Caco-2 (cell line): ENCODE measurements around the gene NCOR2. TPM values are rescaled to one million over a fixed set of nuclear protein-coding genes. Genes with fewer than 3 reads are reported as not detected.

Experiments
- BruUV-seq: library from RNA; stranded (reverse); fragments of 400-500 nt; replicated peaks from 2 replicates; lab custom pipeline; 2021; lab: Mats Ljungman, UMichigan
- CTCF ChIA-PET: fragments of 300-600 bp; sonication (Branson Sonifier 250); formaldehyde crosslinking; loops from one replicate; lab custom pipeline; 2022; ENCODE audit warnings: antibody characterized with exemption; lab: Charles Lee
- POLR2A ChIA-PET: fragments of 300-600 bp; sonication (Branson Sonifier 250); formaldehyde crosslinking; loops from one replicate; lab custom pipeline; 2022; ENCODE audit warnings: antibody characterized with exemption; lab: Charles Lee
- DNase-seq, 2 experiments: peaks; one replicate each; pipeline versions ENCODE4 v3.0.0 to v3.0.0-alpha.2; 2020 to 2022
- H3K27me3 ChIP-seq: replicated peaks from 2 replicates; pipeline ENCODE4 v1.6.0; 2011; ENCODE audit warnings: low read length; ENCODE audit not compliant: control insufficient read depth, insufficient read depth
- H3K36me3 ChIP-seq: 2 replicates; pipeline ENCODE4 v1.5.1; 2011; ENCODE audit warnings: low read length; ENCODE audit not compliant: control insufficient read depth, insufficient read depth
- H3K4me1 ChIP-seq: fragments of 250-450 bp; sonication (Bioruptor Pico); 2 replicates; pipeline ENCODE4 v1.5.1; 2020; ENCODE audit warnings: mild to moderate bottlenecking
- H3K4me3 ChIP-seq: 2 replicates; pipeline ENCODE4 v1.5.1; 2011; ENCODE audit warnings: low read depth, mild to moderate bottlenecking, control low read depth, low read length
- H3K9me3 ChIP-seq: fragments of 250-450 bp; sonication (Bioruptor Pico); 2 replicates; pipeline ENCODE4 v1.5.1; 2020; ENCODE audit warnings: mild to moderate bottlenecking, moderate library complexity
- H3K27ac Mint-ChIP-seq: one replicate; pipeline ENCODE4 v1.8.0; 2022; ENCODE audit warnings: mixed read lengths; ENCODE audit not compliant: unreplicated experiment
- H3K27me3 Mint-ChIP-seq: one replicate; pipeline ENCODE4 v1.8.0; 2022; ENCODE audit warnings: mixed read lengths; ENCODE audit not compliant: insufficient read depth, unreplicated experiment
- H3K36me3 Mint-ChIP-seq: one replicate; pipeline ENCODE4 v1.8.0; 2022; ENCODE audit warnings: mild to moderate bottlenecking, mixed read lengths; ENCODE audit not compliant: insufficient read depth, unreplicated experiment
- H3K4me1 Mint-ChIP-seq: one replicate; pipeline ENCODE4 v1.8.0; 2022; ENCODE audit warnings: low read depth, mixed read lengths; ENCODE audit not compliant: unreplicated experiment
- H3K4me3 Mint-ChIP-seq: one replicate; pipeline ENCODE4 v1.8.0; 2022; ENCODE audit warnings: mild to moderate bottlenecking, moderate library complexity, mixed read lengths; ENCODE audit not compliant: unreplicated experiment
- H3K9me3 Mint-ChIP-seq: one replicate; pipeline ENCODE4 v1.8.0; 2022; ENCODE audit warnings: mixed read lengths; ENCODE audit not compliant: unreplicated experiment
- CTCF ChIP-seq, 2 experiments: fragments of 200-600 bp in 1 of 2; IDR thresholded peaks; 1 replicate in 1 of 2; 2 replicates in 1 of 2; pipeline versions ENCODE4 v1.5.1 to v1.8.0; 2011 to 2022; ENCODE audit warnings: antibody characterized with exemption in 1 of 2, control low read depth in 1 of 2, inconsistent platforms in 1 of 2, low read depth in 1 of 2, low read length in 1 of 2, mild to moderate bottlenecking in 1 of 2, moderate library complexity in 1 of 2; ENCODE audit not compliant: insufficient read depth in 1 of 2, severe bottlenecking in 1 of 2, unreplicated experiment in 1 of 2
- intact Hi-C: fragments of 100-400 bp; cut with micrococcal nuclease; formaldehyde crosslinking; loops from one replicate; pipeline ENCODE4 v1.10.0; 2022; ENCODE audit not compliant: unreplicated experiment
- total RNA-seq: library from RNA; stranded (reverse); gene quantifications from 2 replicates; pipeline ENCODE4 v1.2.3, GENCODE V29; 2022

Gene NCOR2
- total RNA-seq, 1 experiment from 2014 or later, result 250 TPM

GRCh38 chr12:124563401-124563800, 4.0 kb downstream of the NCOR2 start:
- intact Hi-C loops, result no loop called here
- Histone ChIP-seq H3K4me1 (peaks cover 11% of the 10 kb centered on the region), H3K9me3 (no peaks in the 10 kb centered on the region), H3K36me3 (peaks cover 1% of the 10 kb centered on the region; the same call in 1 of the 2 replicates), H3K27me3 (no peaks in the 10 kb centered on the region), H3K4me3 (no peak overlapping the region)
- peaks cover 7% of the 10 kb centered on the region for H3K36me3 Mint-ChIP-seq
- no peak overlapping the region for H3K27ac Mint-ChIP-seq
- no peak for TF ChIP-seq CTCF (IDR thresholded peaks at IDR 0.05; ENCODE audit: insufficient read depth in 1 of 2, low read depth in 1 of 2, low read length in 1 of 2, severe bottlenecking in 1 of 2, unreplicated experiment in 1 of 2)
- no peaks in the 10 kb centered on the region for H3K27me3 Mint-ChIP-seq
- H3K4me1 Mint-ChIP-seq, result peaks cover 12% of the 10 kb centered on the region
- H3K4me3 Mint-ChIP-seq, result no peak overlapping the region
- DNase-seq, result no peak
- no TSS peak for BruUV-seq
- ChIA-PET POLR2A (no interaction called here), CTCF (no interaction called here)
- no peaks in the 10 kb centered on the region for H3K9me3 Mint-ChIP-seq

GRCh38 chr12:124562796-124563181, 4.6 kb downstream of the NCOR2 start:
- BruUV-seq, result no TSS peak
- Histone ChIP-seq H3K4me3 (no peak overlapping the region), H3K9me3 (no peaks in the 10 kb centered on the region), H3K4me1 (peaks cover 11% of the 10 kb centered on the region), H3K27me3 (no peaks in the 10 kb centered on the region), H3K36me3 (peaks cover 1% of the 10 kb centered on the region; the same call in 1 of the 2 replicates)
- H3K4me1 Mint-ChIP-seq, result peaks cover 12% of the 10 kb centered on the region
- TF ChIP-seq CTCF (IDR thresholded peaks at IDR 0.05; ENCODE audit: insufficient read depth in 1 of 2, low read depth in 1 of 2, low read length in 1 of 2, severe bottlenecking in 1 of 2, unreplicated experiment in 1 of 2), result no peak
- DNase-seq, result no peak
- no peak overlapping the region for H3K27ac Mint-ChIP-seq
- ChIA-PET CTCF (no interaction called here), POLR2A (no interaction called here)
- H3K36me3 Mint-ChIP-seq, result peaks cover 10% of the 10 kb centered on the region
- no peaks in the 10 kb centered on the region for H3K9me3 Mint-ChIP-seq
- H3K27me3 Mint-ChIP-seq, result no peaks in the 10 kb centered on the region
- no peak overlapping the region for H3K4me3 Mint-ChIP-seq
- intact Hi-C loops, result no loop called here

GRCh38 chr12:124562018-124562795, 5.2 kb downstream of the NCOR2 start:
- Mint-ChIP-seq H3K27me3 (no peaks in the 10 kb centered on the region), H3K27ac (peak overlapping the region; percentile 34), H3K9me3 (no peaks in the 10 kb centered on the region), H3K4me1 (peaks cover 12% of the 10 kb centered on the region), H3K36me3 (peaks cover 7% of the 10 kb centered on the region), H3K4me3 (no peak overlapping the region)
- POLR2A ChIA-PET, result no interaction called here
- TF ChIP-seq CTCF (IDR thresholded peaks at IDR 0.05; ENCODE audit: insufficient read depth in 1 of 2, low read depth in 1 of 2, low read length in 1 of 2, severe bottlenecking in 1 of 2, unreplicated experiment in 1 of 2), result no peak
- H3K27me3 ChIP-seq, result no peaks in the 10 kb centered on the region
- CTCF ChIA-PET, result no interaction called here
- H3K36me3 ChIP-seq, result peaks cover 1% of the 10 kb centered on the region; the same call in 1 of the 2 replicates
- no TSS peak for BruUV-seq
- H3K4me3 ChIP-seq, result no peak overlapping the region
- DNase-seq, result no peak
- H3K9me3 ChIP-seq, result no peaks in the 10 kb centered on the region
- intact Hi-C loops, result no loop called here
- peaks cover 11% of the 10 kb centered on the region for H3K4me1 ChIP-seq
